ENCODE measurements around the gene PTPRG.
"Not testable (repeated sequence)": the region's sequence is repeated elsewhere in the genome, so short reads cannot be mapped to it uniquely, and the experiment has no call there.

PTPRG gene

DNA sequence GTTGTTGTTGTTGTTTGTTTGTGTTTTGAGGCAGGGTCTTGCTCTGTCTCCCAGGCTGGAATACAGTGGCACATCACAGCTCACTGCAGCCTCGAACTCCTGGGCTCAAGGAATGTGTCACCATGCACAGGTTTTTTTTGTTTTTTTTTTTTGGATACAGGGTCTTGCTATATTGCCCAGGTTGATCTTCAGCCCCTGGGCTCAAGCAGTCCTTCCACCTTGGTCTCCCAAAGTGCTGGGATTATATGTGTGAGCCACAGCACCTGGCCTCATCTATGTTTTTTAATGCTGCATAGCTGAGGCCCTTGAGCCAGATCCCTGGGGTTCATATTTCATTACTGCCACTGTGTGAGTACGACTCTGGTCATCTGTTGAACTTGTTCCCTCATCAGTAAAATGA is 459.3 kb downstream of the PTPRG start:
- no peak overlapping the region for H3K4me3 ChIP-seq (ENCODE audit: low read length)

GRCh38 chr3:62022312-62022711 is 460.9 kb downstream of the PTPRG start:
- DNase-seq (ENCODE audit: low read depth, low spot score) = no peak
- H3K4me3 ChIP-seq (ENCODE audit: low read length) = no peak overlapping the region

More for the DNA sequence above, 459.3 kb downstream of the PTPRG start:
- DNase-seq (ENCODE audit: low read depth, low spot score) = no peak

DNA sequence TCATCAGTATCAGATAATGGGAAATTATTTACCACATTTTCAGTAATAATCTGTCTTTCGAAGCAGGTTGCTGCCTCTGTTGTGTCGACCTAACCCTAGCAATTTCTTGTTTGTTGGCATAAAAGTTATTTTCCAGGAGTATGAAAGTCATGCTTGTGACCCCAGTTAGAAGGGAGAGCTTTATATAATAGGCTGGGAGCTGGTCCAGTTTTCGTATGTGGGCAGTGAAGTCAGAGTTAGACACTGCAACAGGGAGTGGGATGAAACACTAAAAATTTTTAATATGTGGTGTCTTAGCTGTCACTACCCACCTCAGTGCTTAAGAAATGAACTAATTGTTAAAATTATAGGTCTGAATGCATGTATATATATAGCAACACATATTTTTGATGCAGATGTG is 463.5 kb downstream of the PTPRG start:
- H3K4me3 ChIP-seq (ENCODE audit: low read length) = no peak overlapping the region

GRCh38 chr3:62025913-62026312 is 464.5 kb downstream of the PTPRG start:
- H3K4me3 ChIP-seq (ENCODE audit: low read length) = no peak overlapping the region
- no peak for DNase-seq (ENCODE audit: low read depth, low spot score)

More for the DNA sequence above, 463.5 kb downstream of the PTPRG start:
- no peak for DNase-seq (ENCODE audit: low read depth, low spot score)

DNA sequence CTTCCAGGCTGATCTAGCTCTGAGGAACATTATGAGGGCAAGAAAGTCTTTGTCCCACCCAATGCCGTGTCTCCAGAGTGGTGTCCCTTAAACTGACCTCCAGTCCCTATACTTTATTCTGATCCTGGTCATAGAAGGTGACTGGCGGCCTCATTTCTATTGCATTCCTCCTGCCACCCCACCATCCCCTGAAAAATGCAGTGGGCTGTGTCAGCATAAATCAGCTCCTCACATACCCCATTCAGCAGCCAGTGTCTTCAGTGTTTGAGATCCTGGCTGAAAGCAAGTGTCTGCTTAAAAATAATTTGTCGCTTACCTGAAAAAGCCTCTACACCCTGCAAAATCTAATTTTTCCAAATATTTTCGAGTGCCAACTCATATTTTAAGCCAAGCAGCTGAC is 465.9 kb downstream of the PTPRG start:
- no peak overlapping the region for H3K4me3 ChIP-seq (ENCODE audit: low read length)
- no peak for DNase-seq (ENCODE audit: low read depth, low spot score)

DNA sequence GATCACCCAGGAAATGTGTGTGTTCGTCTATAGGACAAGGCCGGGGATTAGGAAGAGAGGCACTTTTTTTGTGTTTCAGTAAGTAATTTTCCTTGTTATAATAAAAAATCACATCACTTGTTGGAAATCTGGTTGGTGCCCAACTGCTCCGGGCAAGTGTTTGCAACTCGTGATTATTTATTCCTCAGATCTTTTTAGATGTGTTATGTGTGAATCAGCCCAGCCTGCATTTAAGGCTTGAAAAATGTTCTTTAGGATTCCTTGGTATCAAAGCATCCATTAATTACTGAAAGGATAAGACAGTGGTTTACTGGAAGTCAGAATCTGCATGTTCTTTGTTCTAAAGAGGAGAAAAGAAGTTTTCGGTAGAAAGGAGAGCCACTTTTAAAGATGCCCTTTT is 466.4 kb downstream of the PTPRG start:
- no peak for DNase-seq (ENCODE audit: low read depth, low spot score)
- H3K4me3 ChIP-seq (ENCODE audit: low read length) = no peak overlapping the region

DNA sequence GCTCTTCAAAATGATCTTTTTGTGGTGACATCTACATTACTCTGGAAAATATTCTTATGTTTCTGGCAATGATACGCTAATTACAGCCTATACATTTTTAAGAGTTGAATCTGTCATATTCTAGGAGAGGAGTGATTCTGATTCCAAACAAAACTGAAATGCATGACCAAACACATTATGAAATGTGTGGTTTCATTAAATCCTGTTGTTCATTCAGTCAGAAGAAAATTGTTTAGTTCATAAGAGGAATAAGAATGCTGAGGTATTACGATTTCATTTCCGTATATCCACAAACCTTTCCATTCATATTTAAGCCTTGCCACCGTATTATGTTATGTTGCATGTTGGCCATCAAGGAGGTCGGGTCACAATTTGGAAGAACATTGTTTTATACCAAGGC is 466.9 kb downstream of the PTPRG start:
- H3K4me3 ChIP-seq (ENCODE audit: low read length) = no peak overlapping the region
- DNase-seq (ENCODE audit: low read depth, low spot score) = no peak

GRCh38 chr3:62032738-62033137 is 471.4 kb downstream of the PTPRG start:
- DNase-seq (ENCODE audit: low read depth, low spot score) = no peak
- no peak overlapping the region for H3K4me3 ChIP-seq (ENCODE audit: low read length)

DNA sequence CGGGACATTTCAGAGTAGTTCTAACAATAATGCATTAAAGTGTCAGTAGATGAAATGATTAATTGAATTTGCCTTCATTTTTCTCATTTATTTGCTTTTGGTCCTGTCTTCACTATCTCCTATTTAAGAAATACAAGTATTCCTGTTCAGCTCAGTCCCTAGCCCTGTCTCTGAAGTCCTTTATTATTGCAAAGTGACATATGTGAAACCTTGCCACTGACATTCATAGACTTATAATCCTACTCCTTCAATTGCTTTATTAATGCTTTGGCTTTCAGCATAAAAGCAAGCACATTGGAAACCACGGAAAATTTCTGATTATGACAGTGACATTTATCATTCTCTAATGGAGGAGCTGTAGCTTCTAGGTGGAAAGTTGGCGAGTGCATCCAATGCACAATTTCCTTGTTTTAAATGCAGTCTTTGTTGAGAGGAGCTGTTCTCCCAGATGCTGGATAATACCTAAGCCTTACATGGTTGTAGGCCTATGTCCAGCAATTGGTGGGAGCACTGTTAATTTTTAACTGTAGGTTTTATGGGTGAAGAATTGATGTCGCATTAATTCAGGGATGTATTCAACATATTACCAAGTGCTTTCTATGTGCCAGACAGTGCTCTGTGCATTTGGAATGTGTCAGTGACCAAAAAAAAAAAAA is 474.2 kb downstream of the PTPRG start:
- DNase-seq (ENCODE audit: low read depth, low spot score) = no peak
- H3K4me3 ChIP-seq (ENCODE audit: low read length) = no peak overlapping the region

- DNase-seq (ENCODE audit: low read depth, low spot score) = peak; percentile 47
- no peak overlapping the region for H3K4me3 ChIP-seq (ENCODE audit: low read length)
Observed at GRCh38 chr3:62036726-62037125, 475.4 kb downstream of the PTPRG start.

DNA sequence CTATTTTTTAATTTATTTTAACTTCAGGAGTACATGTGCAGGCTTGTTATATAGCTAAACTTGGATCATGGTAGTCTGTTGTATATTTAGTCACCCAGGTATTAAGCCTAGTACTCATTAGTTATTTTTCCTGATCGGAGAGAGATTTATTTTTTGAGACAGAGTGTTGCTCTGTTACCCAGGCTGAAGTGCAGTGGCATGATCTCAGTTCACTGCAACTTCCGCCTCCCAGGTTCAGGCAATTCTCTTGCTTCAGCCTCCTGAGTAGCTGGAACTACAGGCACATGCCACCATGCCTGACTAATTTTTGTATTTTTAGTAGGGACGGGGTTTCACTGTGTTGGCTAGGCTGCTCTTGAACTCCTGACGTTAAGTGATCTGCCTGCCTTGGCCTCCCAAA is 477.4 kb downstream of the PTPRG start:
- DNase-seq (ENCODE audit: low read depth, low spot score); H3K4me3 ChIP-seq (ENCODE audit: low read length): not testable (repeated sequence)

- H3K4me3 ChIP-seq (ENCODE audit: low read length) = no peak overlapping the region
- DNase-seq (ENCODE audit: low read depth, low spot score) = no peak
Observed at GRCh38 chr3:62039586-62039985, 478.2 kb downstream of the PTPRG start.

DNA sequence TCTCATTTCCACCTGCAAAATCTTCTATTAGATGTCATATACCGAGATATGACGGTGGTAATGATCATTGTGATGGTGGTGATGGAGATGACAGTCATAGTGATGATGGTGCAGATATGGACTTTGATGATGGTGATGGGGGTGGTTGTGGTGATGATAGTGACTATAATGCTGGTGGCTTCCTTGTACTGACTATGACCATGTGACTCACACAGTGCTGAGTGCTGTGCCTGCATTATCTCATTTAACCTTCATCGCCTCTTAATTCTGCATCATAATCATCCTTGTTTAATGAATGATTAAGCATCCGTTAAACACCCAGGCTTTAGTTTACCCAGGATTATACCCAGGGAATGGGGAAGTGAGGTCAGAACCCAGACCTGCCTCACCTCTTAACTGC is 480.3 kb downstream of the PTPRG start:
- no peak overlapping the region for H3K4me3 ChIP-seq (ENCODE audit: low read length)
- peak; percentile 6 for DNase-seq (ENCODE audit: low read depth, low spot score)

GRCh38 chr3:62044874-62045411 is 483.6 kb downstream of the PTPRG start:
- no peak overlapping the region for H3K4me3 ChIP-seq (ENCODE audit: low read length)

GRCh38 chr3:62046326-62046725 is 485.0 kb downstream of the PTPRG start:
- H3K4me3 ChIP-seq (ENCODE audit: low read length) = no peak overlapping the region
- no peak for DNase-seq (ENCODE audit: low read depth, low spot score)

More at GRCh38 chr3:62044874-62045411, 483.6 kb downstream of the PTPRG start:
- DNase-seq (ENCODE audit: low read depth, low spot score) = no peak

GRCh38 chr3:62048577-62048976 is 487.2 kb downstream of the PTPRG start:
- DNase-seq (ENCODE audit: low read depth, low spot score) = no peak
- no peak overlapping the region for H3K4me3 ChIP-seq (ENCODE audit: low read length)

- no peak for DNase-seq (ENCODE audit: low read depth, low spot score)
- H3K4me3 ChIP-seq (ENCODE audit: low read length) = no peak overlapping the region
Observed at GRCh38 chr3:62049033-62049432, 487.7 kb downstream of the PTPRG start.

DNA sequence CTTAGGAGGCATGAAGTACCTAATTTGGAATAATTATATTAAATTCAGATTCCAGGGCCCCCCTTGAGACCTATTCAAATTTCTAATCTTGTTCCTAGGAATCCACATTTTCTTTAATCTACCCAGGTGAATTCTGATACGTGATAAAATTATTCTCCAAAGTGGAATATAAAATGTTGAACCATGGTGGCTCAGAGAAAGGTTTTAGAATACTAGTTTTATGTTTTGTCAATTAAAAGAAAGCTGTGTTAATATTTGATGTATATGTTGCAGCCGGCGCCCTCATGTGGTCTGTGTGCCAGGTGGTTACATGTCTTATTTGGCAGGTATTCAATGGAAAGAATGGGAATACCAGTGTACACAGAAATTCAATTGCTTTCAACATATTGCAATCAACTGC is 490.1 kb downstream of the PTPRG start:
- H3K4me3 ChIP-seq (ENCODE audit: low read length) = no peak overlapping the region

GRCh38 chr3:62052331-62052730 is 491.0 kb downstream of the PTPRG start:
- H3K4me3 ChIP-seq (ENCODE audit: low read length) = no peak overlapping the region
- DNase-seq (ENCODE audit: low read depth, low spot score) = no peak

More for the DNA sequence above, 490.1 kb downstream of the PTPRG start:
- peak; percentile 10 for DNase-seq (ENCODE audit: low read depth, low spot score)

- DNase-seq (ENCODE audit: low read depth, low spot score) = no peak
- no peak overlapping the region for H3K4me3 ChIP-seq (ENCODE audit: low read length)
Observed at GRCh38 chr3:62056658-62057057, 495.3 kb downstream of the PTPRG start.
